ENCODE results near the gene GREB1. TPM values are rescaled to one million over a fixed set of nuclear protein-coding genes. Genes with fewer than 3 reads are reported as not detected.
"Not testable (repeated sequence)": the region's sequence is repeated elsewhere in the genome, so short reads cannot be mapped to it uniquely, and the experiment has no call there.

The GREB1 gene
- total RNA-seq, 1 donor from 2014 or later: 0.24 TPM

DNA sequence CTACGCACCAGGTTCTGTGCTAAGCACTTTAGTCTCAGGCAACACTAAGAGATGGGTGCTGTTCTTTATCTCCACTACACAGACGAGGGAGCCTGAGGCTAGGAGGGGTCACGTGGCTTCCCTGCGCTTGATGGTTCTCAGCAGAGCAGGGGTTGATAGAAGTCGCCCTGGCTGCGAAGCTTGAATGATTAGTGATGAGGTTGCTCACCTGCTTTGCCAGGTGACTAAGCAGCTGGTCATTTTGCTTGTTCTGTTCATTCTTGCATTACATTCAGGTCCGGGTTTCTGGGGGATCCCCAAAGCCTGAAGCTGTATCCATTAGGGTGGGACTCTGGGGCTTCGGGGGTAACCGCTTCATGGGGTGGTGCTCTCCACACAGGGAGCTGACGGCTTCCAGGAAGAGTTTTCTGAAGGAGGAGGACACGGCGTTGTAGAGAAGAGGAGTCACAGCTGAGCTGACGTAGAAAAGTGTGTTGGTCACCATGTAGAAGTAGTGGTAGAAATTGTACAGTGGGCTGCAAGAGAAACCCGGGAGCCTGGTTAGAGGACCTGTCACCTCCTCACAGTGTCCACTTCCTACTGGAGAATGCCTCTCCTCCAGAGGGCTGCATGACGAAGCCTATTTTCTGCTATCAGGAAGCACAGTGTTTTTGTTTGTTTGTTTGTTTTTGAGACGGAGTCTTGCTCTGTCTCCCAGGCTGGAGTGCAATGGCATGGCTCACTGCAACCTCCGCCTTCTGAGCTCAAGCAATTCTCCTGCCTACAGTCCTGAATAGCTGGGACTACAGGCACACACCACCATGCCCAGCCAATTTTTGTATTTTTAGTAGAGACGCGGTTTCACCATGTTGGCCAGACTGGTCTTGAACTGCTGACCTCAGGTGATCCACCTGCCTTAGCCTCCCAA is 124.6 kb downstream of the GREB1 start:
- DNase-seq (ENCODE audit: low read depth): no peak

DNA sequence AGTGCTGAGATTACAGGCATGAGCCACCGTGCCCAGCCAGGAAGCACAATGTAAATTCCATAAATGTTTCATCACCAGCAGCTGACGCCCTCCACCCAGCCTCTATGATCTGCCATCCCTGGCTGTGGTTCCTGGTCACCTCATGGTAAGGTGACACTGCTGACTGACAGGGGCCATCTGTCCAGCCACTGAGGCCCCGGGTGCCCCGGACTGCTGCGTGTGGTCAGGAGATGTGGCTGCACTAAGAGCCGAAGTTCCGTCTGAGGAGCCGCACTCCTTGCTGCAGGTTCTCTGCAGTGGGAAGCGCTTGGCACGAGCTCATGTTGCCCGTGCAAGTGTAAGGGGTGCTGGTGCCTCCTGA is 125.2 kb downstream of the GREB1 start:
- DNase-seq (ENCODE audit: low read depth): peak; percentile 75

DNA sequence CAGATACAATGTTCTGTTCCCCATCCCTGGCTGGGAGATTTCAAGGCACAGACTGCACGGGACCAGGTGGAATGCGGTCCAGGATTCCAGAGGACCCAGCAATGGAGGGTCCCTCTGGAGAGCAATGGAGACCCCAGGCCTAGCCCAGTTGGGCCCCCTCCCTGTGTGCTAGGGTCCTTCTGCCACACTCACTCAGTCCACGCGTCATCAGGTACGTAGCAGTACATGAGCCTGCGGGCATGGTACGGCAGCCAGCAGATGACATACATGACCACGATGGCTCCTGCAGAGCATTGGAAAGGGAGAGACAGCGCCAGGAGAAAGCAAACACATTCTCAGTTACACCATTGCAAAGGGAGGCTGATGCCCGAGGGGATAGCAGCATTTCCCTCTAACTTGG is 126.0 kb downstream of the GREB1 start:
- no peak for DNase-seq (ENCODE audit: low read depth)

DNA sequence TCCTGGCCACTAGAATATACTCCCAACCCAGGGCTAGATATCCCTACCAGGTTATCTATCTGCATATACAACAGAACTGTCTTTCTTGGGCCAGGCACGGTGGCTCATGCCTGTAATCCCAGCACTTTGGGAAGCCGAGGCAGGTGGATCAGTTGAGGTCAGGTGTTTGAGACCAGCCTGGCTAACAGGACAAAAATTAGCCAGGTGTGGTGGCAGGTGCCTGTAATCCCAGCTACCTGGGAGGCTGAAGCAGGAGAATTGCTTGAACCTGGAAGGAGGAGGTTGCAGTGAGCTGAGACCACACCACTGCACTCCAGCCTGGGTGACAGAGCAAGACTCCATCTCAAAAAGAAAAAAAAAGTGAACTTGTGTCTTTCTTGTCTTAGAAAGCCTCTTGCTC is 126.6 kb downstream of the GREB1 start:
- DNase-seq (ENCODE audit: low read depth): not testable (repeated sequence)

DNA sequence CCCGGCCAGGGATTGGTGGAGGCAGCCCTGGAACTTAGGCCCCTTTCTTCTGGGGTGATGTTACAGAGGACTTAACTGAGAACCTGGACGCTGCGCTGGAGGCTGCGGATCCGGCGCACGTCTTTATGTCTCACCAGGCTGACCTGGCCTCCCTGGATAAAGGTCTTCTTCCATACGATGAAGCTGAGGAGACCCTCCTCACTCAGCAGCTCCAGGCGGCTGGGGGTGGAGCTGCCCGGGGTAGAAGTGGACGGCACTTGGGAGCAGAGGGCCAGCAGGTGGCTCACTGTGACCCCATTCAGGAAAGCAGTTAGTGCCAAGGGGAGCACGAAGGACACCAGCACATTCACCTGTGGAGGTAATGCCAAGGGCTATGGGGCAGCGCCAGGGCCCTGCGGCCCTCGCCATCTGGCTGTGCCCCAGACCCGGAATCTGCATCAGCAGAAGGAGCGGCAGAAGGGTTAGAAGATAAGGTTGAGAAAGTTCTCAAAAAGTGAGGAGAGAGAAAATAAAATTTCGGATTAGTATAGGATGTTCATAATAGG is 128.1 kb downstream of the GREB1 start:
- DNase-seq (ENCODE audit: low read depth): no peak

DNA sequence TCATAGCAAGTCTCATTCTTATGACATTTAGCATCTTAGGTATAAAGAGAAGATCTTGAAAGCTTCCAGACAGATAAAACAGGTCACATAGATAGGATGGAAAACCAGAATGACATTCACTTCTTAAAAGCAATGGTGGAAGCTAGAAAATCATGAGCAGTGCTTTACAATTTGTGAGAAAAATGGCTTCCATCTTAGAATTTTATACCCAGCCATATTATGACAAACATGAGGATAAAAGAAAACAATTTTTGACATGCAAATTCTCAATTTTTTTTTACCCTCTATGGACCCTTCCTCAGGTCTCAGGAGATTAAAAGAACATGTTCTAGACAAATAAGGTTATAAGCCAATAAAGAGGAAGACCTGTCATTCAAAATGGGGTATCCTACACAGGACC is 129.0 kb downstream of the GREB1 start:
- no peak for DNase-seq (ENCODE audit: low read depth)

DNA sequence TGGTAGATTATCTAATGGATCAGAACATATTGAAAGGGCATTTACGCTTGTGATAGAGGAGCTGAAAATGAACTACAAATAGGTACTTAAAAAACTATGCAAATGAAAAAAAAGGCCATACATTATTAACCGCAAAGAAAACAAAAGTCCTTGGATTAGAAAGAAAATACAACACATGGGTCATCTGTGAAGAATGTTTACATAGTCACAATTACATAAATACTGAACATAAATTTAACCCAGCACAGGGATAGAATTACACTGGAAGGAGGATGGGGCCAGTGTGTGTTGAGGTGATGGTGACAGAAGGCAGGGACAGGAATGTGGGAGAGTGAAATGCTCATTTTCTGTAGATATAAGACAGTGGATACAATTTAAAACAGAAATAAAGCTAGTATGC is 129.6 kb downstream of the GREB1 start:
- no peak for DNase-seq (ENCODE audit: low read depth)

DNA sequence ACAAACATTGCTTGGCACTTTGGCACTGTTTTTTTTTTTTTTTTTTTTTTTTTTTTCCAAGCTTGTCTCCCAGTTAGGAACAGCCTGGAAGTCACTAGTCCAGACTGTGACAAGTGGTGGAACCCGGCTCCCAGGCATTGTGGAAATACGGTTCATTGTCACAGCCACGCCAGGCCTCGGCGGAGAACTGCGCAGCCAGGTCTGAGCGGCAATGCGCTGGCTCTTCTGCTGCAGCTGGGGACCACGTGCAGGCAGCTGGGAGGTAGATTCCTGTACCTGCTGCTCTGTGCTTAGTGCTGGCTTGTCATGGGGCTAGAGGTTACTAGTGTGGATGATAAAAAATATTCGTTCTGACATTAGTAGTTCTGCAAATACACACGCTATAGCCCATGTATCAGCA is 131.2 kb downstream of the GREB1 start:
- no peak for DNase-seq (ENCODE audit: low read depth)

DNA sequence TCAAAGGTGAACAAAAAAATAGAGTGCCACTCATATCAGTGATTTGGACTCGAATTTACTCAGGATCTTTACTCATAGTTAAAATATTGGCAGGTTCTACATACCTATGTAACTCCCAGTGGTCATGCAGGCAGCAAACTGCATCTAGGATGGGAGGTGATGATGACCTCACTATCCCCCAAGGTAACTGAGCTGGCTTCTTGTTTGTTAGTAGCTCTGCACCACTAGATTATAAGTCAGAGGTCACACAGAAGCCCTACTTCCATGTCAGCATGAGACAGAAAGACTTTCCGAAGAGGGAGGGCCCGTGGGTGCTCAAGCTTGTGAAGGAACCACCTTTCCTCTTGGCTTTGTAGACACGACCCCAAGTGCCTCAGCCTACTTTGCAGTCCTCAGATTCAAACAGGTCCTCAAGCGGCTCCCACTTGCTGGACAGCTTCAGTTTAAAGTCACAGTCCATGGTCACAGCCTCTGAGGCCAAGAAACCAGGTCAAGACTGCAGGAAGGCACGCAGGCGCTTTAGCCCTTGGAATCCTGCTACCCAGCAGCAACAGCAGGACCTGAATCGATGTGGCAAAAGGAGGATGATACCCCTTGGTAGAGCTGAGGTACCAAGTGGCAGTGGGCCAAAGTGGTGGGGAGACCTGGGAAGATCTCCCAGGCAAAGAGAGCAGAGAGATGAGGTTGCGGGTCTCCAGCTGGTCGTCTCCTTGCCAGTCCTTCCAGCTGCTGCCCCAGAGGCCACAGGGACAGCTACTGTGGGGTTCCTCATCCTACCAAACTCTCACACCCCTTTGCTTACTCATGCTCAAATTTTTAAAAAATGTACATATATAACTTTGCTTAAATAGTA is 131.9 kb downstream of the GREB1 start:
- DNase-seq (ENCODE audit: low read depth): no peak

DNA sequence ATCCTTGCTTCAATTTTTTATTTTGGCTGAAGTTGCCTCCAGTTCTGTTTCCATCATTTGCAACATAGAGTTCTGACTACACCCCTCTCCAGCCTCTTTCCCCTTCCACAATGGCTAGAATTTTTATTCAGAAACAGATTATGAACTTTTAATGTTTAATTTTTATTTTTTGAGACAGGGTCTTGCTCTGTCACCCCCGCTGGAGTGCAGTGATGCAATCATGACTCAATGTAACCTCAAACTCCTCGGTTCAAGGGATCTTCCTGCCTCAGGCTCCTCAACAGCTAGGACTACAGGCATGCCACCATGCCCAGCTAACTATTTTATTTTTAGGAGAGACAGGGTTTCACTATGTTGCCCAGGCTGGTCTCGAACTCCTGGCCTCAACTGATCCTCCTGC is 133.3 kb downstream of the GREB1 start:
- no peak for DNase-seq (ENCODE audit: low read depth)

DNA sequence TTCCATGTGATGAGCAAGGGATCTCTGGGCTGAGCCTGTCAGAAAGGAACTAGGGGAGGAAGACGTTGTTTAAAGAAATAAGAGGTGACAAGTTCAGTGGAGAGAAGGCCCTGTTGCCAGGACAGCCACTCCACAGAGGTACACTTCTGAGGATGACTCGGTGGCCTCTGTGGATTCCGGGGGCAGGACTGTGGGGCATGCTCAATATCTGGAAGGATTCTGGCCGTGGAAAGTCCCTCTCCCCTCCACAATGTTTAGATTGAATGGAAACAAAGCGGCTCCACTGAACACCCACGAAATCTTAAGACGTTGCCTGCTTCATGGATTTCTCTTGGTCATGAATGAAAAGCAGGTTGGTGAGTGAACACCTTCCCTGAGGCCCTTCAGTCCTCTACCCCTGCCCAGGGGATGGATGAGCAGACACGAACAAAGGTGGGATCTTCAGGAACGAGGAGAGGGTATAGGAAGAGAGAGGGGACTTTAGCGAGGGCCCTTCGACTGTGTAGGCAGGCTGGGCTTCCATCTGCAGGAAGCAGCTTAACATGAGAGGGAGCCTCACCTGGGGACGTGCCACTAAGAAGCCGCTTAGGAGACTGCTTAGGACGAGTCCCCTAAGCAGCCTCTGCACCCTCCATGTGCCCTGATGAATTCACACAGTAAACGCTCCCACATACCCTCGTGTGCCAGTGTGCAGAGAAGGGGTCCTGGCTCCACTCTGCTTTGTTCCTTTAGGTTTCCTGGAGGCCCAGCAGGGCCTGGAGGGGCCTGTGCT is 134.2 kb downstream of the GREB1 start:
- no peak for DNase-seq (ENCODE audit: low read depth)

DNA sequence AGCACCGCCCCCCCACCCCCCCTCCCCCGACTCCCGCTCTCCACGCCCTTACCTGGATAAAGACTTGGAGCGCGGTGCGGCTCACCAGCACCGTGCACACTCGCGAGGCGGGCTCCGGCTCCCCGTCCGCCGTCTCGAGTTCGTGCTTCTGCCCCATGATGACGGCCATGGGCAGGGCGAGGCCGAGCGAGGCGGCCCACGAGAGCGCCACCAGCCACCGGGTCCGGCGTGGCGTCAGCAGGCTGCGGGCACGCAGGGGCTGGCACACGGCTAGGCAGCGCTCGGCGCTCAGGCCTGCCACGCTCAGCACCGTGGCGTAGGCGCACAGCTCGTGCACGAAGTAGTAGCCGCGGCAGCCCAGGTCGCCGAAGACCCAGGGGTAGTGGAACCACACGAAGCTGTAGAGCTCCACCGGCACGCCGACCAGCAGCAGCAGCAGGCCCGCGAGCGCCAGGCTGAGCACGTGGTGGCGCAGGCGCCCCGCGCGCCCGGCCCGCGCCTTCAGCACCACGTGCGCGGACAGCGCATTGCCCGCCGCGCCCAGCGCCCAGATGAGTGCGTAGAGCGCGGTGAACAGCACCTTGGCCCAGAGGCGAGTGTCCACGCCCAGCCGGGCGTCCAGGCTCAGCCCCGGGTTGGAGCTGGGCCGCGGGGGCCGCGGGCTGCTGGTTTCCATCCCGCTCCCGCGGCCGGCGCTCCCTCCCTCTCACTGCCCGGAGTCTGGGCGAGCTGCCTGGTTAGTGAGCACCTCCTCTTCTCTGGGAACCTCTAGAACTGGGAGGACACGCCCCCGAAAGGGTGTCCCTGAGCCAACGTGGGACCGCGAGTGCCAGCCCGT is 135.8 kb downstream of the GREB1 start, which contains the start of gene NTSR2:
Gene NTSR2, minus strand, starts transcription at position 742 of the 838 bp plus-strand sequence. Its CDS starts 66 bp downstream, at position 676.
- peak; percentile 33 for DNase-seq (ENCODE audit: low read depth)

DNA sequence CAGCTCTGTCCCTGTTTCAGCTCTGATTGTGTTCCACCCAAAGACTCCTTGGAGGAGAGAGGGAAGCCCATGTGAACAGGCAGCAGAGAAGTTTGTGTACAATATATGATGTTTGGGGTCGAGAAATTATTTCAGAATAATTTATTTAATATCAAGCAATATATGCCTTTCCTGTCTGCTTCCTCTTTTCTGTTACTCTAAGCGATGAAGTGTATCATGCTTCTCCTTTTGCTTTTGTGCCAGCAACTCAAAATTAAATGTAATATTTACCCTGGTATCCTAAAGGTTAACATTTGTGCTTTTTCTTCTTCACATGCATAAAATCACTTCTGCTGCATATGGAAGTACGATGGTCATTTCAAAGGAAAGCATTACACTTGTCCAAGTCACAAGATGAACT is 138.6 kb downstream of the GREB1 start:
- no peak for DNase-seq (ENCODE audit: low read depth)

DNA sequence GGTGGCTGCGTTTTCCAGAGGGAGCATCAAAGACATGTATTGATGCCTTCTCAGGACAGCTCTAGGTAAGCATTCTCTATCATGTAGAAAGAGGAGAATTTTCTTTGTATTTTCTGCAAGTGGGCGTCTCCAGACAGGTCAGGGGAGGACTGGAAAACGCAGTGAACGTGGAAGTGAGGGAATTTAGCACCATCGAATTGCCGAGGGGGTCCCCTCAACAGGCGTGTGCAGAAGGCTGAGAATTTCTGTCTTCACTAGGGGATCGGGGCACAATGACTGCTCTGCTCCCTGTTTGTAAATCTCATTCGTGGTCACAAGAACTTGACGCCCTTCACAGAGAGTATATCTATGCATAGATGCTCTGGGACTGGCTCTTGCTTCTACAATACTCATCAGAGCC is 141.1 kb downstream of the GREB1 start:
- no peak for DNase-seq (ENCODE audit: low read depth)

DNA sequence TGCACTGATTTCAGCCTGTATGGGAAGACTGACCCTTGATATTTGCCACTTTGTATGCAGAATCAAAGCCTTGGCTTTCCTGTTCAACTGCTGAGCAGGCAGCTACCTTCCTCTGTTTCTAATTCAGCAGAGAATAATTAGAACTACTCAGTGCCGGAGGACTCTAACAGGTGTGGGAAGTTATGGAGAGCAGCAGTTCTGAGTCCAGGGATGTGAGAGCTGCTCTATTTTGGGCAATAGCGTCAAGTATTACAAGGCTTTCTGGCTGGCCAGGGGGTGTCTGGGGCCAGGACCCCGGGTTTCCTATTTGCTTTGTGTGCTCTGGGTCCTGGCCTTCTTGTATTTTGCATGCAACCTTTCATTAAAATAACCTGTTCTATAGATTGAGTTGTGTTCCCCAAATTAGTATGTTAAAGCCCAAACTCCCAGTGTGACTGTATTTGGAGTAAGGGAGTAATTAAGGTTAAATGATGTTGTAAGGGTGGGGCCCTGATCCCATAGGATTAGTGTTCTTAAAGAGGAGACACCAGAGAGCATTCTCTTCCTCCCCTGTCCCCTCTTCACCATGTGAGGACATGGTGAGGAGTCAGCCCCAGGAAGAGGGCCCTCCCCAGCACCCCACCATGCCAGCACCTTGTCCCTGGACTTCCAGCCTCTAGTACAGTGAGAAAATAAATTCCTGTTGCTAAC is 141.7 kb downstream of the GREB1 start:
- peak; percentile 35 for DNase-seq (ENCODE audit: low read depth)

DNA sequence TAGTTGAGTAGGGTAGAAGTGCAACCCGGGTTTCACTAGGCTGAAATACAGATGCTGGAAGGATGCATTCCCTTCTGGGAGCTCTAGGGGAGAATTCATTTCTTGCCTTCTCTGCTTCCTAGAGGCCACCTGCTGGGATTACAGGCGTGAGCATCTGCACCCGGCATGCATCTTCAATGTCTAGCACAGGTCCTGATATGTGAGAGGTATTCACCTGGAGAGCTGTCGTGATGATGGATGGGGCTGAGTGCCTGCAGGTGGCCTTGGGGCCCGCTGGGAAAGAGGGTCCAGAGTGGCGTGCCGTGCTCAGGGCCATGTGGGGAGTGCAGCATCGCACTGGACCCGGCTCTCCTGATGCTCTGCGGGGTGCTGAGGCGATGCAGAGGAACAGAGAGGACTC is 142.8 kb downstream of the GREB1 start:
- no peak for DNase-seq (ENCODE audit: low read depth)

DNA sequence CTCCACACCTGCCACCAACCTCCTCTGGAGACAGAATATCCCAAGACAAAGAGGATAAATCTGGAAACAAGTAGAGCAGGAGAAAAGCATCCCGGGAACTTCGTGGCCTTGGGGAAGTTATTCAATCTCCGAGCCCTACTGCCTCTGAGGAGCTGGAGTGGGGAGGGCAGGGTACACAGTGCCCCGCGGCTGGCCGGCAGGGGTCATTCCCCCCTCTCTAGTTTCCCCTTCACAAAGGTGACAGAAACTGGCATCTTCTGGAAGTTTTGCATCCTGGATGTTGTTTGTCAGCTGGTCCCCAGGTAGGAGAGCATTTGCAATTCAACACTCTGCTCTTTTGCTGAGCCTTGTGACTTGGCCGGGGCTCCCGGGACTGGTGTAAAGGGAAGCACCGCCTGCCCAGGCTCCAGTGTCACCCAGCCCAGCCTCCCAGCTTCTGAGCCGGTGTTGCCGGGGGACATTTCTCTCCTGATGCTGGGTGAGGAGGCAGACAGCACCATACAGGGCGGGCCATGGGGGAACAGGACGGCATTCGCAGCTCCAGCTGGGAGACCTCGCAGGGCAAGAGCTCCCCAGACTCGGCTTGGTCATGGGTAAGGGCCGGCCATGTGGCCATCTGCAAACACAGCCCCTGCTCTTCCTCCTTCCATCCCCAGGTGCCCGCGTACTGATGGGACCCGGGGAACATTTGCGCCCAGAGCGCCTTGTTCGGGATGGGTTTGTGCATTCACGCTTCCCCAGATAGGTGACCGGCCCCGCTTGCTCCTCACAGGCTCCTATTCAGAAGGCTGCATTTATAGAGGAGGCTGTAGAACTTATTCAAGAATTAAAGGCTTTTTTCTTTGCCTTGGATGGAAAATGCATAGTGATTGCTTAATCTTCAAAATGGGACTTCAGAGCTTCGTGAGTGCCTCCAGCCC is 143.6 kb downstream of the GREB1 start:
- peak; percentile 15 for DNase-seq (ENCODE audit: low read depth)

DNA sequence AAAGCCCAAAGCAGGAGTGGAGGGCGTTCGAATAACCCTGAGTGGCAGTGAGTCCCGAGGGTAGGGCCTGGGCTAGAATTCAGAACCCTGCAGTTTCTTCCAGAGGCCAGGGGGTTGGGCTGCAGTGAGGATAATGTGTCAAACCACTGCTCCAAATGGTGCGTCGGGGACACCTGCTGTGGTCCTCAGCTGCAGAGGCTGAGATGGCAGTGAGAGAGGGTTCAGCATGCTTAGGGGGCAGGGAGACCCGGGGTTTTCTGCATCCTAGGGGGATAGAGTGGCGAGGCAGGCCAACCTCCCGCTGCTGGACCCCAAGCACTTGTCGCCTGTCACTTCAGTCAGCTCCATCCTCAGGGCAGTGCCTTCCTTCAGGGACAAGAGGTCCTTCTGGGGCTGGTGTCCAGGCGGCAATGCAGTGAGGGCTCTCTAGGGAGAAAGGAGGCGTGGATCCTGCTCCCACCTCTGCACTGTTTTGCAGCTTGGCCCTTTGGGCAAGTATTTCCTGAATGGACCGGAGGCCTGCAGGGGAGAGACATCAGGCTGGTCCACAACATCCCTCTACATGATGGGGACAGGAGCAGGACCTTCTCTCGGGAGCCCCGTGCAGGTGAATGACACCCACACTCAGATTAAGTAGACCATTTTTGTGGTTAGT is 144.6 kb downstream of the GREB1 start:
- peak; percentile 71 for DNase-seq (ENCODE audit: low read depth)
